Keratinocyte (primary cell): ENCODE data around the gene HDAC7. TPM values are rescaled to one million over a fixed set of nuclear protein-coding genes. Genes with fewer than 3 reads are reported as not detected.

Experiments used
- DNase-seq: peaks from one replicate; pipeline ENCODE4 v3.0.0-alpha.2; 2011; ENCODE audit warnings: low read depth, missing footprints, low spot score
- FAIRE-seq: peaks from 2 replicates; lab custom pipeline; 2011; peaks lifted over from hg19 to GRCh38; lab: Jason Lieb, UNC
- H2AFZ ChIP-seq: 2 replicates; pipeline ENCODE4 v1.6.0; 2012; ENCODE audit warnings: low read length, control low read depth, inconsistent platforms; ENCODE audit not compliant: control insufficient read depth
- H3K27ac ChIP-seq: 2 replicates; pipeline ENCODE4 v1.5.1; 2011; ENCODE audit warnings: low read length; ENCODE audit not compliant: control insufficient read depth, insufficient read depth
- H3K27me3 ChIP-seq: 3 replicates; pipeline ENCODE4 v1.6.0; 2011; ENCODE audit warnings: low read length; ENCODE audit not compliant: control insufficient read depth, insufficient read depth; ENCODE audit errors: extremely low read depth
- H3K36me3 ChIP-seq, 2 experiments: 2 replicates in 1 of 2; 3 replicates in 1 of 2; pipeline ENCODE4 v1.5.1; 2011; ENCODE audit warnings: low read length in 2 of 2, mild to moderate bottlenecking in 1 of 2; ENCODE audit not compliant: control insufficient read depth in 2 of 2, insufficient read depth in 2 of 2; ENCODE audit errors: extremely low read depth in 1 of 2
- H3K4me1 ChIP-seq: 3 replicates; pipeline ENCODE4 v1.5.1; 2011; ENCODE audit warnings: low read length; ENCODE audit not compliant: control insufficient read depth, insufficient read depth; ENCODE audit errors: extremely low read depth
- H3K4me2 ChIP-seq: 3 replicates; pipeline ENCODE4 v1.6.0; 2011; ENCODE audit warnings: low read depth, low read length; ENCODE audit not compliant: control insufficient read depth, insufficient read depth; ENCODE audit errors: extremely low read depth
- H3K4me3 ChIP-seq, 3 experiments: fragments of 200-600 bp in 1 of 3; sonication (generic) in 1 of 3; 2 replicates in 2 of 3; 3 replicates in 1 of 3; pipeline ENCODE4 v1.5.1; 2011 to 2016; ENCODE audit warnings: low read length in 3 of 3, mild to moderate bottlenecking in 3 of 3, control low read depth in 2 of 3, inconsistent platforms in 1 of 3, low read depth in 1 of 3, mixed read lengths in 1 of 3, mixed run types in 1 of 3, moderate library complexity in 1 of 3; ENCODE audit not compliant: control insufficient read depth in 2 of 3, insufficient read depth in 2 of 3; ENCODE audit errors: extremely low read depth in 1 of 3
- H3K79me2 ChIP-seq: 2 replicates; pipeline ENCODE4 v1.6.0; 2012; ENCODE audit warnings: low read length; ENCODE audit not compliant: control insufficient read depth, insufficient read depth
- H3K9ac ChIP-seq: 3 replicates; pipeline ENCODE4 v1.6.0; 2011; ENCODE audit warnings: low read length; ENCODE audit not compliant: control insufficient read depth, insufficient read depth; ENCODE audit errors: extremely low read depth
- H3K9me1 ChIP-seq: 3 replicates; pipeline ENCODE4 v1.6.0; 2011; ENCODE audit warnings: low read length; ENCODE audit not compliant: control insufficient read depth, insufficient read depth; ENCODE audit errors: extremely low read depth
- H3K9me3 ChIP-seq: 2 replicates; pipeline ENCODE4 v1.5.1; 2012; ENCODE audit warnings: low read depth, low read length; ENCODE audit not compliant: control insufficient read depth
- H4K20me1 ChIP-seq: 3 replicates; pipeline ENCODE4 v1.6.0; 2011; ENCODE audit warnings: low read length; ENCODE audit not compliant: control insufficient read depth, insufficient read depth; ENCODE audit errors: extremely low read depth
- EZH2 ChIP-seq: IDR thresholded peaks from one replicate; pipeline ENCODE4 v1.6.1; 2012; ENCODE audit warnings: inconsistent platforms, mild to moderate bottlenecking, low read length, moderate library complexity
- dilution Hi-C: fragments of 300-500 bp; cut with MboI; formaldehyde crosslinking; loops from one replicate; pipeline ENCODE4 v1.7.0; 2020; ENCODE audit warnings: low sequenced_read_pairs; ENCODE audit not compliant: extremely low pct_ligation_motif_present
- polyA plus RNA-seq, 5 experiments: library from polyadenylated mRNA; depleted of rRNA in 3 of 5; stranded (reverse) in 3 of 5; stranded (forward) in 1 of 5; unstranded in 1 of 5; fragments of >200 nt; gene quantifications; 1 replicate in 1 of 5; 2 replicates in 3 of 5; 3 replicates in 1 of 5; pipeline versions ENCODE4 v1.2.1 to v1.2.3, GENCODE V29; 2011 to 2012; ENCODE audit warnings: missing spikeins in 2 of 5, low read depth in 1 of 5, low replicate concordance in 1 of 5
- TF ChIP-seq, protein P1 (sequence below), 3 experiments: IDR thresholded peaks in 1 of 3; conservative IDR thresholded peaks in 1 of 3; optimal IDR thresholded peaks in 1 of 3; 2 replicates in 2 of 3; 3 replicates in 1 of 3; pipeline versions ENCODE3 to v1.5.1; 2011; ENCODE audit warnings: low read length in 3 of 3, mild to moderate bottlenecking in 3 of 3, moderate library complexity in 2 of 3, control low read depth in 1 of 3, inconsistent platforms in 1 of 3; ENCODE audit not compliant: insufficient read depth in 2 of 3; ENCODE audit errors: extremely low read depth in 1 of 3

Gene HDAC7
- polyA plus RNA-seq, 1 donor (not counting 4 experiments of a cell fraction or from before 2014, with no cell fraction given), result 17.0 TPM

DNA sequence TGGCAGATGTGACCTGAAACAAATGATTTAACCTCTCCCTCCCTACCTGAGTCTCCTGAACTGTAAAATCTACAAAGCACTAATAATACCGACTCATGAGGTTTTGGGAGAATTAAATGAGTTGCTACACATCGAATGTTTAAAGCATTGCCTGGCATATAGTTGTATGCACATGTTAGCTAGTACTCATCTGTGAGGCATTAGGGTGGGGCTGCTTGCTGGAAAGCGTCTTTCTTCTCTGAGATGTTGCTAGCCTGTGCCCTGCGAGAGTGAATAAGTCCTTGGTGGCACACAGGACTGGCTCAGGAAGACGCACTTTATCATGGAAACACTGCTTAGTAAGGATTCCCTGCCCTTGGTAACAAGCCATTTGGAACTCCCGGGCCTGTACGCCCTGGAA lies 67.2 kb downstream of the HDAC7 start:
- H3K4me2 ChIP-seq, result peak overlapping the region; percentile 80

DNA sequence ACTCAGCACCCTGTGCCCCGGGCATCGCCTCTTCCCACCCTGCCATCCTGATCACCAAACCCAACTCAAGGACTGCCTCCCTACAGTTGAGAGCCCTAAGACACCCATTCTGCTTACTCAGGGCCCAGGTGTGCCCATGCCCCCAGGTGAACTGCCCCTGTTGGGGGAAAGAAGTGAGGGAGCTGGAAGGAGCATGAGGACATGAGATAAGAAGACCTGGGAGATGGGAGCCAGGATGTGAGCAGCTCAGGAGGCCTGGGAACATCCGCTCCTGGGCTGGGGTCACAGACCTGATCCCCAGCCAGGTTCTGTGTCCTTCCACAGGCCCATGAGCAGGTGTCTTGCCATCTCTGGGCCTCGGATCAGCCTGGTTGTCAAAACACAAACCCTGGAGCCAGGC lies 67.6 kb downstream of the HDAC7 start:
- Histone ChIP-seq H3K4me3 (peak overlapping the region in 1 of 3 experiments; percentile 25), H3K4me1 (peaks cover 62% of the 10 kb centered on the region), H3K4me2 (peak overlapping the region; percentile 80), H3K9me1 (peaks cover 4% of the 10 kb centered on the region), H2AFZ (no peak overlapping the region), H3K27ac (peak overlapping the region; percentile 93), H3K9me3 (no peaks in the 10 kb centered on the region), H4K20me1 (no peaks in the 10 kb centered on the region), H3K9ac (peak overlapping the region; percentile 72), H3K36me3 (peaks cover 5 to 19% of the 10 kb centered on the region in 2 experiments), H3K79me2 (no peaks in the 10 kb centered on the region), H3K27me3 (no peaks in the 10 kb centered on the region)
- DNase-seq (no peak), FAIRE-seq (no peak)
- dilution Hi-C loops, result no loop called here
- TF ChIP-seq, protein P1, sequence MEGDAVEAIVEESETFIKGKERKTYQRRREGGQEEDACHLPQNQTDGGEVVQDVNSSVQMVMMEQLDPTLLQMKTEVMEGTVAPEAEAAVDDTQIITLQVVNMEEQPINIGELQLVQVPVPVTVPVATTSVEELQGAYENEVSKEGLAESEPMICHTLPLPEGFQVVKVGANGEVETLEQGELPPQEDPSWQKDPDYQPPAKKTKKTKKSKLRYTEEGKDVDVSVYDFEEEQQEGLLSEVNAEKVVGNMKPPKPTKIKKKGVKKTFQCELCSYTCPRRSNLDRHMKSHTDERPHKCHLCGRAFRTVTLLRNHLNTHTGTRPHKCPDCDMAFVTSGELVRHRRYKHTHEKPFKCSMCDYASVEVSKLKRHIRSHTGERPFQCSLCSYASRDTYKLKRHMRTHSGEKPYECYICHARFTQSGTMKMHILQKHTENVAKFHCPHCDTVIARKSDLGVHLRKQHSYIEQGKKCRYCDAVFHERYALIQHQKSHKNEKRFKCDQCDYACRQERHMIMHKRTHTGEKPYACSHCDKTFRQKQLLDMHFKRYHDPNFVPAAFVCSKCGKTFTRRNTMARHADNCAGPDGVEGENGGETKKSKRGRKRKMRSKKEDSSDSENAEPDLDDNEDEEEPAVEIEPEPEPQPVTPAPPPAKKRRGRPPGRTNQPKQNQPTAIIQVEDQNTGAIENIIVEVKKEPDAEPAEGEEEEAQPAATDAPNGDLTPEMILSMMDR (optimal IDR thresholded peaks at IDR 0.05 in 1 of 3, IDR thresholded peaks at IDR 0.05 in 1 of 3, conservative IDR thresholded peaks at IDR 0.05 in 1 of 3; ENCODE audit: extremely low read depth in 1 of 3, insufficient read depth in 2 of 3, low read length in 3 of 3), result no peak
- TF ChIP-seq EZH2, result no peak

More for the DNA sequence above, 67.2 kb downstream of the HDAC7 start:
- TF ChIP-seq, protein P1 (optimal IDR thresholded peaks at IDR 0.05 in 1 of 3, IDR thresholded peaks at IDR 0.05 in 1 of 3, conservative IDR thresholded peaks at IDR 0.05 in 1 of 3; ENCODE audit: extremely low read depth in 1 of 3, insufficient read depth in 2 of 3, low read length in 3 of 3), result no peak
- no peak for TF ChIP-seq EZH2
- no peaks in the 10 kb centered on the region for H3K27me3 ChIP-seq
- H3K27ac ChIP-seq, result peak overlapping the region; percentile 93
- DNase-seq (peak; percentile 89), FAIRE-seq (peak; percentile 94)
- no peaks in the 10 kb centered on the region for H3K79me2 ChIP-seq
- H3K36me3 ChIP-seq, result peaks cover 5 to 15% of the 10 kb centered on the region in 2 experiments
- H3K9me1 ChIP-seq, result peaks cover 4% of the 10 kb centered on the region
- peaks cover 63% of the 10 kb centered on the region for H3K4me1 ChIP-seq
- H2AFZ ChIP-seq, result no peak overlapping the region
- H3K9ac ChIP-seq, result peak overlapping the region; percentile 72
- H3K4me3 ChIP-seq, result peak overlapping the region in 2 of 3 experiments; percentile 25 to 31
- no peaks in the 10 kb centered on the region for H4K20me1 ChIP-seq
- dilution Hi-C loops, result no loop called here
- H3K9me3 ChIP-seq, result no peaks in the 10 kb centered on the region
